ENCODE measurements around the gene STAT5B. TPM values are rescaled to one million over a fixed set of nuclear protein-coding genes. Genes with fewer than 3 reads are reported as not detected.

The STAT5B gene
- total RNA-seq, 1 donor from 2014 or later, result 32.8 TPM

- Mint-ChIP-seq H3K9me3 (ENCODE audit: low read depth) (no peaks in the 10 kb centered on the region), H3K27ac (ENCODE audit: unreplicated experiment) (no peak overlapping the region), H3K4me3 (ENCODE audit: unreplicated experiment) (no peak overlapping the region), H3K4me1 (ENCODE audit: low read depth) (peaks cover 16% of the 10 kb centered on the region), H3K27me3 (ENCODE audit: low read depth) (no peaks in the 10 kb centered on the region), H3K36me3 (ENCODE audit: low read depth) (no peaks in the 10 kb centered on the region)
- no peak for TF ChIP-seq CTCF (IDR thresholded peaks at IDR 0.05)
- peak; percentile 51 for DNase-seq (ENCODE audit: low spot score)
Observed at GRCh38 chr17:42284566-42284965, 8.4 kb upstream of the STAT5B start.

GRCh38 chr17:42284024-42284369 lies 7.8 kb upstream of the STAT5B start:
- no peaks in the 10 kb centered on the region for H3K27me3 Mint-ChIP-seq (ENCODE audit: low read depth)
- H3K4me1 Mint-ChIP-seq (ENCODE audit: low read depth), result peaks cover 14% of the 10 kb centered on the region
- TF ChIP-seq CTCF (IDR thresholded peaks at IDR 0.05), result no peak
- H3K36me3 Mint-ChIP-seq (ENCODE audit: low read depth), result no peaks in the 10 kb centered on the region
- H3K9me3 Mint-ChIP-seq (ENCODE audit: low read depth), result no peaks in the 10 kb centered on the region
- H3K27ac Mint-ChIP-seq (ENCODE audit: unreplicated experiment), result no peak overlapping the region
- H3K4me3 Mint-ChIP-seq (ENCODE audit: unreplicated experiment), result no peak overlapping the region
- no peak for DNase-seq (ENCODE audit: low spot score)

- H3K36me3 Mint-ChIP-seq (ENCODE audit: low read depth), result no peaks in the 10 kb centered on the region
- peaks cover 14% of the 10 kb centered on the region for H3K4me1 Mint-ChIP-seq (ENCODE audit: low read depth)
- no peak overlapping the region for H3K4me3 Mint-ChIP-seq (ENCODE audit: unreplicated experiment)
- TF ChIP-seq CTCF (IDR thresholded peaks at IDR 0.05), result no peak
- no peaks in the 10 kb centered on the region for H3K9me3 Mint-ChIP-seq (ENCODE audit: low read depth)
- DNase-seq (ENCODE audit: low spot score), result no peak
- no peaks in the 10 kb centered on the region for H3K27me3 Mint-ChIP-seq (ENCODE audit: low read depth)
- no peak overlapping the region for H3K27ac Mint-ChIP-seq (ENCODE audit: unreplicated experiment)
Observed at GRCh38 chr17:42283241-42284023, 7.2 kb upstream of the STAT5B start.

GRCh38 chr17:42282478-42283080 lies 6.4 kb upstream of the STAT5B start:
- Mint-ChIP-seq H3K36me3 (ENCODE audit: low read depth) (no peaks in the 10 kb centered on the region), H3K9me3 (ENCODE audit: low read depth) (no peaks in the 10 kb centered on the region), H3K27ac (ENCODE audit: unreplicated experiment) (no peak overlapping the region), H3K4me1 (ENCODE audit: low read depth) (peaks cover 15% of the 10 kb centered on the region), H3K27me3 (ENCODE audit: low read depth) (no peaks in the 10 kb centered on the region), H3K4me3 (ENCODE audit: unreplicated experiment) (no peak overlapping the region)
- DNase-seq (ENCODE audit: low spot score), result no peak
- no peak for TF ChIP-seq CTCF (IDR thresholded peaks at IDR 0.05)

- no peaks in the 10 kb centered on the region for H3K27me3 Mint-ChIP-seq (ENCODE audit: low read depth)
- no peak for TF ChIP-seq CTCF (IDR thresholded peaks at IDR 0.05)
- no peaks in the 10 kb centered on the region for H3K9me3 Mint-ChIP-seq (ENCODE audit: low read depth)
- H3K4me3 Mint-ChIP-seq (ENCODE audit: unreplicated experiment), result no peak overlapping the region
- no peak for DNase-seq (ENCODE audit: low spot score)
- peaks cover 13% of the 10 kb centered on the region for H3K4me1 Mint-ChIP-seq (ENCODE audit: low read depth)
- no peak overlapping the region for H3K27ac Mint-ChIP-seq (ENCODE audit: unreplicated experiment)
- no peaks in the 10 kb centered on the region for H3K36me3 Mint-ChIP-seq (ENCODE audit: low read depth)
Observed at GRCh38 chr17:42281571-42282096, 5.4 kb upstream of the STAT5B start.
